Panc1 (cell line): ENCODE results near the gene KRTAP4-12. TPM values are rescaled to one million over a fixed set of nuclear protein-coding genes. Genes with fewer than 3 reads are reported as not detected.

Experiments used
- ATAC-seq: fragments of 200-7000 bp; cut with Tn5 transposase; 2 replicates; pipeline ENCODE4 v1.9.1; 2020; ENCODE audit warnings: mild to moderate bottlenecking, moderate library complexity
- BruUV-seq: library from RNA; stranded (reverse); fragments of 400-500 nt; replicated peaks from 2 replicates; lab custom pipeline; 2021; lab: Mats Ljungman, UMichigan
- CTCF ChIA-PET: fragments of 300-600 bp; sonication (Branson Sonifier 250); formaldehyde crosslinking; loops from one replicate; lab custom pipeline; 2022; ENCODE audit warnings: antibody characterized with exemption; lab: Charles Lee
- POLR2A ChIA-PET: fragments of 300-600 bp; sonication (Branson Sonifier 250); formaldehyde crosslinking; loops from one replicate; lab custom pipeline; 2022; ENCODE audit warnings: antibody characterized with exemption; lab: Charles Lee
- DNase-seq: peaks from one replicate; pipeline ENCODE4 v3.0.0-alpha.2; 2010; ENCODE audit warnings: low read depth, low spot score
- H3K27ac ChIP-seq: 2 replicates; pipeline ENCODE4 v1.5.1; 2011; ENCODE audit warnings: mild to moderate bottlenecking, low read length, inconsistent platforms
- H3K27me3 ChIP-seq: fragments of 200-500 bp; sonication (Bioruptor generic); 2 replicates; pipeline ENCODE4 v1.6.0; 2014; ENCODE audit warnings: low read length, inconsistent platforms; ENCODE audit not compliant: control insufficient read depth, insufficient read depth
- H3K36me3 ChIP-seq: fragments of 200-500 bp; sonication (Bioruptor generic); 2 replicates; pipeline ENCODE4 v1.5.1; 2014; ENCODE audit warnings: inconsistent platforms, mild to moderate bottlenecking, low read length, moderate library complexity; ENCODE audit not compliant: control insufficient read depth, insufficient read depth
- H3K4me1 ChIP-seq: 2 replicates; pipeline ENCODE4 v1.5.1; 2011; ENCODE audit warnings: inconsistent platforms, mild to moderate bottlenecking, low read length, moderate library complexity; ENCODE audit not compliant: control insufficient read depth, insufficient read depth
- H3K4me3 ChIP-seq, 2 experiments: 2 replicates each; pipeline ENCODE4 v1.5.1; 2011 to 2012; ENCODE audit warnings: low read depth in 2 of 2, low read length in 2 of 2, mild to moderate bottlenecking in 2 of 2, inconsistent platforms in 1 of 2, moderate library complexity in 1 of 2
- H3K9me3 ChIP-seq: fragments of 200-500 bp; sonication (Bioruptor generic); 2 replicates; pipeline ENCODE4 v1.5.1; 2014; ENCODE audit warnings: low read depth, mild to moderate bottlenecking, inconsistent platforms, low read length, moderate library complexity; ENCODE audit not compliant: control insufficient read depth, insufficient read depth
- POLR2AphosphoS5 ChIP-seq: IDR thresholded peaks from 2 replicates; pipeline ENCODE4 v1.6.1; 2012; ENCODE audit warnings: mild to moderate bottlenecking, low read depth, low read length, moderate library complexity
- SIN3A ChIP-seq: IDR thresholded peaks from 2 replicates; pipeline ENCODE4 v1.6.1; 2012; ENCODE audit warnings: low read depth, mild to moderate bottlenecking, low read length, moderate library complexity, borderline replicate concordance; ENCODE audit not compliant: insufficient read depth
- TCF7L2 ChIP-seq: IDR thresholded peaks from 2 replicates; pipeline ENCODE4 v1.6.1; 2011; ENCODE audit warnings: mild to moderate bottlenecking, low read depth, low read length, inconsistent platforms
- in situ Hi-C: cut with HindIII; loops from 2 replicates; pipeline ENCODE4 v1.10.0; 2016; ENCODE audit warnings: low sequenced_read_pairs, low pct_unique_long_range_greater_than_20kb
- intact Hi-C: fragments of 100-400 bp; cut with micrococcal nuclease; formaldehyde crosslinking; loops from one replicate; pipeline ENCODE4 v1.10.0; 2022; ENCODE audit not compliant: unreplicated experiment
- total RNA-seq: library from RNA; stranded (reverse); gene quantifications from one replicate; pipeline ENCODE4 v1.2.1, GENCODE V29; 2021; ENCODE audit not compliant: unreplicated experiment
- TF ChIP-seq, protein P1 (sequence below): fragments of 450-650 bp; IDR thresholded peaks from 2 replicates; pipeline ENCODE4 v1.5.1; 2017; ENCODE audit warnings: mild to moderate bottlenecking
- TF ChIP-seq, protein P2 (sequence below), 2 experiments: IDR thresholded peaks; 2 replicates each; pipeline ENCODE4 v1.6.1; 2011 to 2012; ENCODE audit warnings: low read depth in 2 of 2, control low read depth in 1 of 2, low read length in 1 of 2, mild to moderate bottlenecking in 1 of 2, moderate library complexity in 1 of 2; ENCODE audit not compliant: insufficient read depth in 1 of 2

KRTAP4-12 gene
- total RNA-seq, 1 experiment from 2014 or later: not detected

DNA sequence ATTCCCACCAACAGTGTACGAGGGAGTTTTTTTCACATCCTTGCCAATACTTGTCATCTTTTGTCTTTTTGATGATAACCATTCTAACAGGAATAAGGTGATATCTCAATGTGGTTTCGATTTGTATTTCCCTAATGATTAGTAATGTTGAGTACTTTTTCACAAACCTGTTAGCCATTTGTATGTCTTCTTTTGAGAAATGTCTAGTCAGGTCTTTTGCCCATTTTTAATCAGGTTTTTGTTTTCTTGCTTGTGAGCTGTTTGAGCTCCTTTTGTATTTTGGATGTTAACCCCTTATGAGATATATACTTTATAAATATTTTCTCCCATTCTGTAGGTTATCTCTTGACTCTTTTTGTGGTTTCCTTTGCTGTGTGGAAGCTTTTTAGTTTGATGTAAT, 27.5 kb upstream of the KRTAP4-12 start:
- no peaks in the 10 kb centered on the region for H3K27me3 ChIP-seq
- H3K4me1 ChIP-seq: no peaks in the 10 kb centered on the region
- DNase-seq: no peak
- in situ Hi-C loops (no loop called here), intact Hi-C loops (no loop called here)
- TF ChIP-seq POLR2AphosphoS5: no peak
- no peak for TF ChIP-seq TCF7L2
- TF ChIP-seq SIN3A: no peak
- TF ChIP-seq, protein P1, sequence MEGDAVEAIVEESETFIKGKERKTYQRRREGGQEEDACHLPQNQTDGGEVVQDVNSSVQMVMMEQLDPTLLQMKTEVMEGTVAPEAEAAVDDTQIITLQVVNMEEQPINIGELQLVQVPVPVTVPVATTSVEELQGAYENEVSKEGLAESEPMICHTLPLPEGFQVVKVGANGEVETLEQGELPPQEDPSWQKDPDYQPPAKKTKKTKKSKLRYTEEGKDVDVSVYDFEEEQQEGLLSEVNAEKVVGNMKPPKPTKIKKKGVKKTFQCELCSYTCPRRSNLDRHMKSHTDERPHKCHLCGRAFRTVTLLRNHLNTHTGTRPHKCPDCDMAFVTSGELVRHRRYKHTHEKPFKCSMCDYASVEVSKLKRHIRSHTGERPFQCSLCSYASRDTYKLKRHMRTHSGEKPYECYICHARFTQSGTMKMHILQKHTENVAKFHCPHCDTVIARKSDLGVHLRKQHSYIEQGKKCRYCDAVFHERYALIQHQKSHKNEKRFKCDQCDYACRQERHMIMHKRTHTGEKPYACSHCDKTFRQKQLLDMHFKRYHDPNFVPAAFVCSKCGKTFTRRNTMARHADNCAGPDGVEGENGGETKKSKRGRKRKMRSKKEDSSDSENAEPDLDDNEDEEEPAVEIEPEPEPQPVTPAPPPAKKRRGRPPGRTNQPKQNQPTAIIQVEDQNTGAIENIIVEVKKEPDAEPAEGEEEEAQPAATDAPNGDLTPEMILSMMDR: no peak
- TF ChIP-seq, protein P2, sequence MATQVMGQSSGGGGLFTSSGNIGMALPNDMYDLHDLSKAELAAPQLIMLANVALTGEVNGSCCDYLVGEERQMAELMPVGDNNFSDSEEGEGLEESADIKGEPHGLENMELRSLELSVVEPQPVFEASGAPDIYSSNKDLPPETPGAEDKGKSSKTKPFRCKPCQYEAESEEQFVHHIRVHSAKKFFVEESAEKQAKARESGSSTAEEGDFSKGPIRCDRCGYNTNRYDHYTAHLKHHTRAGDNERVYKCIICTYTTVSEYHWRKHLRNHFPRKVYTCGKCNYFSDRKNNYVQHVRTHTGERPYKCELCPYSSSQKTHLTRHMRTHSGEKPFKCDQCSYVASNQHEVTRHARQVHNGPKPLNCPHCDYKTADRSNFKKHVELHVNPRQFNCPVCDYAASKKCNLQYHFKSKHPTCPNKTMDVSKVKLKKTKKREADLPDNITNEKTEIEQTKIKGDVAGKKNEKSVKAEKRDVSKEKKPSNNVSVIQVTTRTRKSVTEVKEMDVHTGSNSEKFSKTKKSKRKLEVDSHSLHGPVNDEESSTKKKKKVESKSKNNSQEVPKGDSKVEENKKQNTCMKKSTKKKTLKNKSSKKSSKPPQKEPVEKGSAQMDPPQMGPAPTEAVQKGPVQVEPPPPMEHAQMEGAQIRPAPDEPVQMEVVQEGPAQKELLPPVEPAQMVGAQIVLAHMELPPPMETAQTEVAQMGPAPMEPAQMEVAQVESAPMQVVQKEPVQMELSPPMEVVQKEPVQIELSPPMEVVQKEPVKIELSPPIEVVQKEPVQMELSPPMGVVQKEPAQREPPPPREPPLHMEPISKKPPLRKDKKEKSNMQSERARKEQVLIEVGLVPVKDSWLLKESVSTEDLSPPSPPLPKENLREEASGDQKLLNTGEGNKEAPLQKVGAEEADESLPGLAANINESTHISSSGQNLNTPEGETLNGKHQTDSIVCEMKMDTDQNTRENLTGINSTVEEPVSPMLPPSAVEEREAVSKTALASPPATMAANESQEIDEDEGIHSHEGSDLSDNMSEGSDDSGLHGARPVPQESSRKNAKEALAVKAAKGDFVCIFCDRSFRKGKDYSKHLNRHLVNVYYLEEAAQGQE (IDR thresholded peaks at IDR 0.05; ENCODE audit: insufficient read depth in 1 of 2, low read depth in 2 of 2, low read length in 1 of 2): no peak
- H3K27ac ChIP-seq: no peak overlapping the region
- no peaks in the 10 kb centered on the region for H3K36me3 ChIP-seq
- ChIA-PET CTCF (no interaction called here), POLR2A (no interaction called here)
- no TSS peak for BruUV-seq
- H3K4me3 ChIP-seq: no peak overlapping the region
- no peaks in the 10 kb centered on the region for H3K9me3 ChIP-seq
- no peak for ATAC-seq

DNA sequence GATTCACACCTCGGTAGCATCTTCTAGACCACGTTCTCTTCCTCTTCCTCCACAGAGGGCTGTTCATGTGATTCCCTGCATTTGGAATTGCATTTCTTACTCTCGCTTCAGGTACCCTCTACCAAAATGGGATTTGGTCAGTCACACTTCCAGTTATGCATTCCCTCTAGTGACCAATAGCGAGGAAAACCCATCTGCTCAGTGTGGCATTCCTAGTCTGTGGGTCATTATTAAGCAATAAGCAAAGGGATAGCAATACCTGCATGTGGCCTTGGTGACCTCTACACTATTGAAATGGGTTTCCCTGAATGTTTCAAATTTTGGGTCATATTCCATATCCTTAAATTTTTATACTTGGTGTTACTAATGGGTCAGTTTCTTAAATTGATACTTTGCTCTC, 26.0 kb upstream of the KRTAP4-12 start:
- no TSS peak for BruUV-seq
- no peak for ATAC-seq
- Histone ChIP-seq H3K27ac (no peak overlapping the region), H3K36me3 (no peaks in the 10 kb centered on the region), H3K4me3 (no peak overlapping the region), H3K27me3 (no peaks in the 10 kb centered on the region), H3K4me1 (no peaks in the 10 kb centered on the region), H3K9me3 (no peaks in the 10 kb centered on the region)
- POLR2A ChIA-PET: no interaction called here
- DNase-seq: no peak
- CTCF ChIA-PET: no interaction called here
- intact Hi-C loops: no loop called here
- TF ChIP-seq, protein P1: no peak
- no peak for TF ChIP-seq SIN3A
- no peak for TF ChIP-seq POLR2AphosphoS5
- TF ChIP-seq, protein P2 (IDR thresholded peaks at IDR 0.05; ENCODE audit: insufficient read depth in 1 of 2, low read depth in 2 of 2, low read length in 1 of 2): no peak
- TF ChIP-seq TCF7L2: no peak
- in situ Hi-C loops: no loop called here
